MM.1S (cell line): ENCODE results near the gene PGA4.

Experiments
- DNase-seq: peaks from one replicate; pipeline ENCODE4 v3.0.0-alpha.2; 2015
- H2AFZ ChIP-seq: fragments of 300-600 bp; sonication (generic); 2 replicates; pipeline ENCODE4 v1.6.0; 2016; ENCODE audit warnings: antibody characterized with exemption, low read length
- H3F3A ChIP-seq: fragments of 300-600 bp; sonication (generic); 2 replicates; pipeline ENCODE4 v1.6.1; 2016; ENCODE audit warnings: mild to moderate bottlenecking, antibody characterized with exemption, low read length, moderate library complexity, mixed read lengths; ENCODE audit not compliant: insufficient read depth
- H3K27ac ChIP-seq: fragments of 300-600 bp; sonication (generic); 2 replicates; pipeline ENCODE4 v1.5.1; 2016; ENCODE audit warnings: mild to moderate bottlenecking, low read length
- H3K27me3 ChIP-seq: fragments of 300-600 bp; sonication (generic); replicated peaks from 2 replicates; pipeline ENCODE4 v1.6.0; 2016; ENCODE audit warnings: low read length; ENCODE audit not compliant: insufficient read depth
- H3K36me3 ChIP-seq: fragments of 300-600 bp; sonication (generic); replicated peaks from 2 replicates; pipeline ENCODE4 v1.6.1; 2016; ENCODE audit warnings: mild to moderate bottlenecking, low read length, mixed read lengths; ENCODE audit not compliant: insufficient read depth
- H3K4me1 ChIP-seq: fragments of 300-600 bp; sonication (generic); 2 replicates; pipeline ENCODE4 v1.6.1; 2016; ENCODE audit warnings: low read length, mixed read lengths
- H3K4me2 ChIP-seq: fragments of 300-600 bp; sonication (generic); 2 replicates; pipeline ENCODE4 v1.6.0; 2016; ENCODE audit warnings: low read depth, low read length
- H3K4me3 ChIP-seq: fragments of 300-600 bp; sonication (generic); 2 replicates; pipeline ENCODE4 v1.5.1; 2016; ENCODE audit warnings: low read length, mixed read lengths
- H3K79me2 ChIP-seq: fragments of 300-600 bp; sonication (generic); 2 replicates; pipeline ENCODE4 v1.6.1; 2016; ENCODE audit warnings: mixed run types, low read length, mixed read lengths
- H3K9ac ChIP-seq: fragments of 300-600 bp; sonication (generic); 2 replicates; pipeline ENCODE4 v1.6.1; 2016; ENCODE audit warnings: low read length, mixed read lengths
- H3K9me2 ChIP-seq: fragments of 300-600 bp; sonication (generic); replicated peaks from 2 replicates; pipeline ENCODE4 v1.6.1; 2016; ENCODE audit warnings: mild to moderate bottlenecking, low read length, mixed read lengths; ENCODE audit not compliant: insufficient read depth
- H3K9me3 ChIP-seq: fragments of 300-600 bp; sonication (generic); replicated peaks from 2 replicates; pipeline ENCODE4 v1.6.1; 2016; ENCODE audit warnings: mild to moderate bottlenecking, low read length, mixed read lengths; ENCODE audit not compliant: insufficient read depth
- H4K20me1 ChIP-seq: fragments of 300-600 bp; sonication (generic); 2 replicates; pipeline ENCODE4 v1.6.1; 2016; ENCODE audit warnings: mild to moderate bottlenecking, low read length, moderate library complexity, mixed read lengths; ENCODE audit not compliant: insufficient read depth
- EZH2 ChIP-seq: fragments of 300-600 bp; sonication (generic); optimal IDR thresholded peaks from 2 replicates; pipeline ENCODE3; 2017; ENCODE audit warnings: low read depth, mild to moderate bottlenecking, antibody characterized with exemption, low read length, mixed read lengths
- EZH2phosphoT487 ChIP-seq: fragments of 300-600 bp; sonication (generic); IDR thresholded peaks from 2 replicates; pipeline ENCODE4 v1.6.1; 2018; ENCODE audit warnings: antibody characterized with exemption, low read length
- TF ChIP-seq, protein P1 (sequence below): fragments of 300-600 bp; sonication (generic); IDR thresholded peaks from 2 replicates; pipeline ENCODE4 v1.5.1; 2016; ENCODE audit warnings: antibody characterized with exemption, low read length, mixed read lengths

Gene PGA4

DNA sequence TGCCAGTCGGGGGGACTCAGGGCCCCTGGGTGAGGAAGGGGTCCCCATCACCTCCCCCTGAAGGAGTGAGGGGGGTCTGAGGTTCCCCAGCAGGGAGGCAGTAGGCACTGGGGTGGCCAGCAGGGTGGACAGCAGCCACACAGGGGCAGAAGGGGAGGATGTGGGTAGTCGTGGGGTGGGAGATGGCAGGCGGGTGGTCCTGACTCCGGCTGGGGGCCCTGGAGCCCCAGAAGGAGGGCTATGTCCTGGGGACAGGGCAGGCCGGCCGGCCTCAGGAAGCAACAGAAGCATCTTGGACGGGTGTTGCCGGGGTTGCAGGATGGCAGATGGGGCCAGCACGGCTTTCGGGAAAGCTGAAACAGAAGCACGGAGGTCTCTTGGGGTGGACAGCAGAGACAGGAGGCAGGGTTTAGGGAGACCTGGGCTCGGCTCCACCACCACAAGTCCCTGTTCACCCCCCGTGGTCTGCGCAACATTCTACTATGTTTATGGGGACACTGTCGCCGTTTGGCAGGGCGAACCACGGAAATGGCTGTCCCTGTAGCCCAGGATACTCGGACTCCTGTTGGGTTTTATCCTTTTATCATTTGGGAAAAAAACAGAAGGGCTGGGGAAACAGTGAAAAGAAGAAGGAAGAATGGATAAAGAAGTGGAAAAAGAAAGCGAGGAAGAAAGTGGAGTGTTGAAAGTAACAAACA is 58.9 kb downstream of the PGA4 start:
- peak overlapping the region; percentile 35 for H3K4me2 ChIP-seq
- peaks cover 9% of the 10 kb centered on the region for H3K27me3 ChIP-seq
- H3F3A ChIP-seq: no peaks in the 10 kb centered on the region
- H3K27ac ChIP-seq: no peak overlapping the region
- H4K20me1 ChIP-seq: no peaks in the 10 kb centered on the region
- no peak overlapping the region for H3K4me3 ChIP-seq
- no peaks in the 10 kb centered on the region for H3K36me3 ChIP-seq
- no peak overlapping the region for H3K9ac ChIP-seq
- H3K9me2 ChIP-seq: no peaks in the 10 kb centered on the region
- no peaks in the 10 kb centered on the region for H3K9me3 ChIP-seq
- peaks cover 4% of the 10 kb centered on the region; the same call in 1 of the 2 replicates for H3K4me1 ChIP-seq
- TF ChIP-seq EZH2phosphoT487: no peak
- TF ChIP-seq, protein P1, sequence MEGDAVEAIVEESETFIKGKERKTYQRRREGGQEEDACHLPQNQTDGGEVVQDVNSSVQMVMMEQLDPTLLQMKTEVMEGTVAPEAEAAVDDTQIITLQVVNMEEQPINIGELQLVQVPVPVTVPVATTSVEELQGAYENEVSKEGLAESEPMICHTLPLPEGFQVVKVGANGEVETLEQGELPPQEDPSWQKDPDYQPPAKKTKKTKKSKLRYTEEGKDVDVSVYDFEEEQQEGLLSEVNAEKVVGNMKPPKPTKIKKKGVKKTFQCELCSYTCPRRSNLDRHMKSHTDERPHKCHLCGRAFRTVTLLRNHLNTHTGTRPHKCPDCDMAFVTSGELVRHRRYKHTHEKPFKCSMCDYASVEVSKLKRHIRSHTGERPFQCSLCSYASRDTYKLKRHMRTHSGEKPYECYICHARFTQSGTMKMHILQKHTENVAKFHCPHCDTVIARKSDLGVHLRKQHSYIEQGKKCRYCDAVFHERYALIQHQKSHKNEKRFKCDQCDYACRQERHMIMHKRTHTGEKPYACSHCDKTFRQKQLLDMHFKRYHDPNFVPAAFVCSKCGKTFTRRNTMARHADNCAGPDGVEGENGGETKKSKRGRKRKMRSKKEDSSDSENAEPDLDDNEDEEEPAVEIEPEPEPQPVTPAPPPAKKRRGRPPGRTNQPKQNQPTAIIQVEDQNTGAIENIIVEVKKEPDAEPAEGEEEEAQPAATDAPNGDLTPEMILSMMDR: no peak
- TF ChIP-seq EZH2: no peak
- H3K79me2 ChIP-seq: no peaks in the 10 kb centered on the region
- no peak for DNase-seq
- H2AFZ ChIP-seq: no peak overlapping the region
